AG09309 (cell line): ENCODE measurements around the gene SERPINB10.

Experiments
- DNase-seq: peaks from one replicate; pipeline ENCODE4 v3.0.0-alpha.2; 2010; ENCODE audit warnings: low read depth
- H3K4me3 ChIP-seq: 2 replicates; pipeline ENCODE4 v1.5.1; 2011; ENCODE audit warnings: mild to moderate bottlenecking, low read depth, low read length, moderate library complexity; ENCODE audit not compliant: control insufficient read depth
- CTCF ChIP-seq: IDR thresholded peaks from 2 replicates; pipeline ENCODE4 v1.5.1; 2011; ENCODE audit warnings: mild to moderate bottlenecking, low read depth, low read length, inconsistent platforms; ENCODE audit not compliant: insufficient read depth, control insufficient read depth; ENCODE audit errors: missing control alignments

Gene SERPINB10

GRCh38 chr18:63969942-63970808 is 62.4 kb downstream of the SERPINB10 start, which contains the start of gene SERPINB8:
Gene SERPINB8, plus strand, starts transcription at chr18:63970081. Its CDS starts 8,228 bp downstream, at chr18:63978309.
- peak within 1 kb of the TSS; percentile 78 for H3K4me3 ChIP-seq
- TF ChIP-seq CTCF = no peak
- DNase-seq = peak; percentile 85

- peak overlapping the region; percentile 78 for H3K4me3 ChIP-seq
- DNase-seq = no peak
- TF ChIP-seq CTCF = no peak
Measured at GRCh38 chr18:63970809-63971205, 63.0 kb downstream of the SERPINB10 start.

- TF ChIP-seq CTCF = no peak
- peak overlapping the region; percentile 78 for H3K4me3 ChIP-seq
- DNase-seq = no peak
Measured at GRCh38 chr18:63971320-63972001, 63.7 kb downstream of the SERPINB10 start.

GRCh38 chr18:63972002-63972376 is 64.2 kb downstream of the SERPINB10 start:
- no peak for DNase-seq

GRCh38 chr18:63974991-63975390 is 67.2 kb downstream of the SERPINB10 start:
- no peak for DNase-seq
- H3K4me3 ChIP-seq = no peak overlapping the region

More at GRCh38 chr18:63972002-63972376, 64.2 kb downstream of the SERPINB10 start:
- no peak overlapping the region for H3K4me3 ChIP-seq
- TF ChIP-seq CTCF = no peak

More at GRCh38 chr18:63974991-63975390, 67.2 kb downstream of the SERPINB10 start:
- TF ChIP-seq CTCF = peak; percentile 58
